GM18873 (cell line): Measurements from ENCODE around the gene ANKRD33B.
A peak's percentile ranks its signal among the peaks of the same experiment; 100 is the strongest.
"Not testable (repeated sequence)": the region's sequence is repeated elsewhere in the genome, so short reads cannot be mapped to it uniquely, and the experiment has no call there.

Experiments
- ATAC-seq: cut with Tn5 transposase; IDR thresholded peaks from one replicate; pipeline ENCODE4 v1.9.1; 2021; ENCODE audit warnings: mild to moderate bottlenecking, moderate library complexity, moderate number of reproducible peaks; ENCODE audit not compliant: unreplicated experiment, low FRiP score

Gene ANKRD33B

GRCh38 chr5:10556289-10556807 lies 7.5 kb upstream of the ANKRD33B start:
- no peak for ATAC-seq

GRCh38 chr5:10556893-10557746 lies 6.8 kb upstream of the ANKRD33B start:
- no peak for ATAC-seq

- no peak for ATAC-seq
Measured at GRCh38 chr5:10559151-10559550, 4.7 kb upstream of the ANKRD33B start.

- ATAC-seq, result no peak
Measured at GRCh38 chr5:10559871-10560270, 4.0 kb upstream of the ANKRD33B start.

GRCh38 chr5:10562201-10563109 lies 1.4 kb upstream of the ANKRD33B start:
- no peak for ATAC-seq

- ATAC-seq, result peak; percentile 21
Measured at GRCh38 chr5:10563110-10563944, 543 bp upstream of the ANKRD33B start.

GRCh38 chr5:10564838-10565784 lies 1.2 kb downstream of the ANKRD33B start:
- no peak for ATAC-seq

- no peak for ATAC-seq
Measured at GRCh38 chr5:10565785-10566542, 2.1 kb downstream of the ANKRD33B start.

- no peak for ATAC-seq
Measured at GRCh38 chr5:10566543-10567068, 2.7 kb downstream of the ANKRD33B start.

- ATAC-seq, result no peak
Measured at GRCh38 chr5:10567121-10567591, 3.3 kb downstream of the ANKRD33B start.

GRCh38 chr5:10567781-10568321 lies 4.0 kb downstream of the ANKRD33B start:
- ATAC-seq, result no peak

- not testable (repeated sequence) for ATAC-seq
Measured at GRCh38 chr5:10570540-10570939, 6.7 kb downstream of the ANKRD33B start.

- ATAC-seq, result no peak
Measured at GRCh38 chr5:10572451-10572850, 8.6 kb downstream of the ANKRD33B start.

- ATAC-seq, result no peak
Measured at GRCh38 chr5:10573487-10574145, 9.7 kb downstream of the ANKRD33B start.

- not testable (repeated sequence) for ATAC-seq
Measured at GRCh38 chr5:10574879-10575278, 11.0 kb downstream of the ANKRD33B start.

- no peak for ATAC-seq
Measured at GRCh38 chr5:10576121-10576789, 12.4 kb downstream of the ANKRD33B start.

- no peak for ATAC-seq
Measured at GRCh38 chr5:10576790-10577189, 12.9 kb downstream of the ANKRD33B start.
